B cell (primary cell): ENCODE measurements around the gene SLC2A9. TPM values are rescaled to one million over a fixed set of nuclear protein-coding genes. Genes with fewer than 3 reads are reported as not detected.

Experiments
- ATAC-seq: fragments of 200-7000 bp; cut with Tn5 transposase; one replicate; pipeline ENCODE4 v1.10.0; 2021; ENCODE audit warnings: low read depth, mild to moderate bottlenecking, moderate number of reproducible peaks, moderate library complexity
- CTCF ChIA-PET: fragments of 350-600 bp; sonication (Branson Sonifier 250); formaldehyde crosslinking; loops from one replicate; lab custom pipeline; 2021; ENCODE audit warnings: antibody characterized with exemption, inconsistent platforms; lab: Charles Lee
- POLR2A ChIA-PET: fragments of 350-600 bp; sonication (Branson Sonifier 250); formaldehyde crosslinking; loops from one replicate; lab custom pipeline; 2021; ENCODE audit warnings: antibody characterized with exemption; lab: Charles Lee
- DNase-seq: peaks from one replicate; pipeline ENCODE4 v3.0.0; 2013
- H2AFZ ChIP-seq: 2 replicates; pipeline ENCODE4 v1.6.1; 2012; ENCODE audit warnings: mild to moderate bottlenecking, low read depth, low read length; ENCODE audit not compliant: insufficient read depth, poor library complexity, severe bottlenecking
- H3K27ac ChIP-seq, 2 donors: 1 replicate in 1 of 2; 2 replicates in 1 of 2; pipeline ENCODE4 v1.5.1; 2012 to 2013; ENCODE audit warnings: low read length in 2 of 2, mild to moderate bottlenecking in 2 of 2, moderate library complexity in 1 of 2
- H3K27me3 ChIP-seq, 4 experiments: fragments of 200-600 bp in 1 of 4; sonication (generic) in 1 of 4; replicated peaks in 1 of 4; 1 replicate in 2 of 4; 2 replicates in 2 of 4; pipeline versions ENCODE4 v1.6.1 to v1.7.0; 2013 to 2016; ENCODE audit warnings: low read length in 3 of 4, mild to moderate bottlenecking in 2 of 4, mixed read lengths in 1 of 4, moderate library complexity in 1 of 4; ENCODE audit not compliant: insufficient read depth in 4 of 4, control insufficient read depth in 3 of 4; ENCODE audit errors: control extremely low read depth in 1 of 4
- H3K36me3 ChIP-seq, 2 experiments: replicated peaks in 1 of 2; 1 replicate in 1 of 2; 2 replicates in 1 of 2; pipeline versions ENCODE4 v1.6.1 to v1.7.1; 2013; ENCODE audit warnings: low read length in 1 of 2; ENCODE audit not compliant: insufficient read depth in 2 of 2, control insufficient read depth in 1 of 2; ENCODE audit errors: control extremely low read depth in 1 of 2, extremely low read depth in 1 of 2
- H3K4me1 ChIP-seq, 2 donors: fragments of 200-600 bp in 1 of 2; sonication (generic) in 1 of 2; 1 replicate in 1 of 2; 2 replicates in 1 of 2; pipeline versions ENCODE4 v1.5.1 to v1.6.1; 2013 to 2017; ENCODE audit warnings: low read length in 2 of 2; ENCODE audit not compliant: control insufficient read depth in 2 of 2, insufficient read depth in 2 of 2
- H3K4me2 ChIP-seq: replicated peaks from 2 replicates; pipeline ENCODE3; 2012; ENCODE audit warnings: mild to moderate bottlenecking, low read depth, low read length; ENCODE audit not compliant: poor library complexity, severe bottlenecking
- H3K4me3 ChIP-seq, 5 experiments: fragments of 200-600 bp in 1 of 5; sonication (generic) in 1 of 5; 1 replicate in 3 of 5; 2 replicates in 2 of 5; pipeline versions ENCODE4 v1.5.1 to v1.7.0; 2011 to 2016; ENCODE audit warnings: low read length in 4 of 5, mild to moderate bottlenecking in 4 of 5, low read depth in 2 of 5, control low read depth in 1 of 5, moderate library complexity in 1 of 5; ENCODE audit not compliant: insufficient read depth in 1 of 5; ENCODE audit errors: control extremely low read depth in 1 of 5, extremely low read depth in 1 of 5
- H3K79me2 ChIP-seq: fragments of 200-600 bp; sonication (generic); one replicate; pipeline ENCODE4 v1.6.0; 2016; ENCODE audit warnings: low read length; ENCODE audit not compliant: control insufficient read depth, insufficient read depth
- H3K9ac ChIP-seq: fragments of 200-600 bp; sonication (generic); 2 replicates; pipeline ENCODE4 v1.6.1; 2017; ENCODE audit warnings: mild to moderate bottlenecking, low read length, moderate library complexity
- H3K9me3 ChIP-seq, 3 donors: one replicate each; pipeline versions ENCODE4 v1.6.1 to v1.7.1; 2013; ENCODE audit warnings: low read length in 2 of 3; ENCODE audit not compliant: control insufficient read depth in 2 of 3, insufficient read depth in 1 of 3; ENCODE audit errors: control extremely low read depth in 1 of 3
- H4K20me1 ChIP-seq: 2 replicates; pipeline ENCODE4 v1.6.0; 2012; ENCODE audit warnings: mild to moderate bottlenecking, low read length; ENCODE audit not compliant: insufficient read depth, control insufficient read depth, poor library complexity, severe bottlenecking
- H3K27ac Mint-ChIP-seq: one replicate; pipeline ENCODE4 v1.8.0; 2021; ENCODE audit warnings: mixed read lengths
- H3K27me3 Mint-ChIP-seq: one replicate; pipeline ENCODE4 v1.8.0; 2021; ENCODE audit warnings: mixed read lengths
- H3K4me1 Mint-ChIP-seq: one replicate; pipeline ENCODE4 v1.8.0; 2021; ENCODE audit warnings: mixed read lengths
- H3K4me3 Mint-ChIP-seq: one replicate; pipeline ENCODE4 v1.8.0; 2021; ENCODE audit warnings: mixed read lengths
- H3K9me3 Mint-ChIP-seq: one replicate; pipeline ENCODE4 v1.8.0; 2022; ENCODE audit warnings: mixed read lengths; ENCODE audit not compliant: insufficient read depth
- CTCF ChIP-seq: fragments of 200-600 bp; IDR thresholded peaks from one replicate; pipeline ENCODE4 v1.8.0; 2022; ENCODE audit warnings: antibody characterized with exemption, mild to moderate bottlenecking
- EZH2 ChIP-seq: IDR thresholded peaks from 2 replicates; pipeline ENCODE4 v1.6.1; 2012; ENCODE audit warnings: borderline replicate concordance, low read depth, mild to moderate bottlenecking, moderate library complexity, low read length; ENCODE audit not compliant: insufficient read depth, poor library complexity, severe bottlenecking
- WGBS: methylation state at CpG from one replicate; pipeline ENCODE4 v1.1.5; 2013; ENCODE audit warnings: missing lambda C conversion rate; ENCODE audit not compliant: insufficient coverage; 5-methylcytosine and 5-hydroxymethylcytosine counted together
- intact Hi-C: fragments of 100-400 bp; cut with micrococcal nuclease; formaldehyde crosslinking; loops from one replicate; pipeline ENCODE4 v1.10.0; 2022
- polyA plus RNA-seq: library from polyadenylated mRNA; depleted of rRNA; stranded (reverse); fragments of >200 nt; gene quantifications from 2 replicates; pipeline ENCODE4 v1.2.3, GENCODE V29; 2012
- total RNA-seq, 2 donors: library from RNA; stranded (reverse); fragments of 120-200 nt in 1 of 2; gene quantifications; 1 replicate in 1 of 2; 2 replicates in 1 of 2; pipeline versions ENCODE4 v1.2.3 to v1.2.4, GENCODE V29; 2013 to 2022

SLC2A9 gene
- total and polyA plus RNA-seq, 2 donors (not counting 1 experiment from before 2014, with no cell fraction given), result 0.89 to 2.1 TPM

- H3K4me1 ChIP-seq, result no peaks in the 10 kb centered on the region
- H4K20me1 ChIP-seq, result no peaks in the 10 kb centered on the region
- H3K27me3 Mint-ChIP-seq, result no peaks in the 10 kb centered on the region
- ChIA-PET POLR2A (no interaction called here), CTCF (interaction anchor here (0.7 kb wide), 1 partner anchor 372 kb away, joined by 3 read pairs; no protein-coding TSS in a partner anchor)
- H3K79me2 ChIP-seq, result no peaks in the 10 kb centered on the region
- no peak overlapping the region for H3K4me3 ChIP-seq
- H3K4me1 Mint-ChIP-seq, result no peaks in the 10 kb centered on the region
- H3K27ac ChIP-seq, result no peak overlapping the region
- DNase-seq, result no peak
- ATAC-seq, result no peak
- H3K36me3 ChIP-seq, result peaks cover 0 to 18% of the 10 kb centered on the region in 2 experiments
- H3K4me3 Mint-ChIP-seq, result no peak overlapping the region
- intact Hi-C loops, result no loop called here
- no peak overlapping the region for H3K9ac ChIP-seq
- H2AFZ ChIP-seq, result no peak overlapping the region
- H3K9me3 ChIP-seq, result peaks cover 0 to 3% (median 0%) of the 10 kb centered on the region in 3 donors
- no peak overlapping the region for H3K4me2 ChIP-seq
- 54% methylated on average over 5 of the region's 9 CpGs for WGBS
- no peaks in the 10 kb centered on the region for H3K27me3 ChIP-seq
- no peak overlapping the region for H3K27ac Mint-ChIP-seq
- TF ChIP-seq CTCF (no peak), EZH2 (no peak)
- H3K9me3 Mint-ChIP-seq, result no peaks in the 10 kb centered on the region
Measured at GRCh38 chr4:10063544-10064300, 42.4 kb upstream of the SLC2A9 start.

GRCh38 chr4:10061650-10062415 lies 40.5 kb upstream of the SLC2A9 start:
- ChIA-PET POLR2A (no interaction called here), CTCF (no interaction called here)
- no peak overlapping the region for H3K4me3 Mint-ChIP-seq
- no peak overlapping the region for H3K4me3 ChIP-seq
- H4K20me1 ChIP-seq, result no peaks in the 10 kb centered on the region
- no peak overlapping the region for H3K4me2 ChIP-seq
- no peak overlapping the region for H2AFZ ChIP-seq
- H3K9ac ChIP-seq, result no peak overlapping the region
- no peak overlapping the region for H3K27ac ChIP-seq
- no peak for TF ChIP-seq CTCF
- no peaks in the 10 kb centered on the region for H3K4me1 Mint-ChIP-seq
- peaks cover 0 to 17% of the 10 kb centered on the region in 2 experiments for H3K36me3 ChIP-seq
- intact Hi-C loops, result no loop called here
- WGBS, result no CpG with 5 or more reads among the region's 3 CpGs
- no peak overlapping the region for H3K27ac Mint-ChIP-seq
- H3K4me1 ChIP-seq, result no peaks in the 10 kb centered on the region
- H3K27me3 Mint-ChIP-seq, result no peaks in the 10 kb centered on the region
- H3K9me3 Mint-ChIP-seq, result no peaks in the 10 kb centered on the region
- peaks cover 0 to 5% (median 0%) of the 10 kb centered on the region in 3 donors for H3K9me3 ChIP-seq
- DNase-seq (no peak), ATAC-seq (no peak)
- no peaks in the 10 kb centered on the region for H3K79me2 ChIP-seq
- no peaks in the 10 kb centered on the region for H3K27me3 ChIP-seq
